Activated T-helper 9 cell treated with anti-CD3 and anti-CD28 coated beads, Interleukin-2, amount 50 U/mL, for 16 hours (primary cell): ENCODE results near the gene JAM2.
"Not testable (repeated sequence)": the region's sequence is repeated elsewhere in the genome, so short reads cannot be mapped to it uniquely, and the experiment has no call there.

ENCODE experiments used
- DNase-seq: peaks from one replicate; pipeline ENCODE4 v3.0.0-alpha.2; 2020; ENCODE audit warnings: low read depth

The JAM2 gene

GRCh38 chr21:25638660-25639550, at the start of gene JAM2:
Gene JAM2, plus strand, starts transcription at chr21:25639258. Its CDS starts 564 bp downstream, at chr21:25639822.
- DNase-seq, result peak; percentile 16

- no peak for DNase-seq
Measured at GRCh38 chr21:25589887-25590286, 49.2 kb upstream of the JAM2 start.

GRCh38 chr21:25607151-25608043, 31.7 kb upstream of the JAM2 start, which contains the start of gene MRPL39:
Gene MRPL39, minus strand, starts transcription at chr21:25607481. Its CDS starts 6 bp downstream, at chr21:25607475.
- peak; percentile 79 for DNase-seq

- peak; percentile 59 for DNase-seq
Measured at GRCh38 chr21:25608044-25608737, 30.9 kb upstream of the JAM2 start.

GRCh38 chr21:25614441-25614840, 24.6 kb upstream of the JAM2 start:
- DNase-seq, result no peak

- no peak for DNase-seq
Measured at GRCh38 chr21:25615880-25616279, 23.2 kb upstream of the JAM2 start.

GRCh38 chr21:25619198-25619597, 19.9 kb upstream of the JAM2 start:
- DNase-seq, result no peak

- DNase-seq, result no peak
Measured at GRCh38 chr21:25624511-25624910, 14.5 kb upstream of the JAM2 start.

GRCh38 chr21:25625036-25625435, 14.0 kb upstream of the JAM2 start:
- DNase-seq, result no peak

GRCh38 chr21:25625776-25626555, 13.1 kb upstream of the JAM2 start:
- DNase-seq, result not testable (repeated sequence)

- DNase-seq, result no peak
Measured at GRCh38 chr21:25626757-25627156, 12.3 kb upstream of the JAM2 start.

- no peak for DNase-seq
Measured at GRCh38 chr21:25632296-25632695, 6.8 kb upstream of the JAM2 start.

- DNase-seq, result no peak
Measured at GRCh38 chr21:25635310-25635709, 3.7 kb upstream of the JAM2 start.

- no peak for DNase-seq
Measured at GRCh38 chr21:25636727-25637126, 2.3 kb upstream of the JAM2 start.

- no peak for DNase-seq
Measured at GRCh38 chr21:25637851-25638659, 1.0 kb upstream of the JAM2 start.

- DNase-seq, result peak; percentile 17
Measured at GRCh38 chr21:25639551-25640201, 618 bp downstream of the JAM2 start.

- no peak for DNase-seq
Measured at GRCh38 chr21:25640202-25640942, 1.3 kb downstream of the JAM2 start.

GRCh38 chr21:25640943-25641292, 1.9 kb downstream of the JAM2 start:
- no peak for DNase-seq

GRCh38 chr21:25643486-25643885, 4.4 kb downstream of the JAM2 start:
- DNase-seq, result no peak
